GM12865 (cell line): ENCODE data around the gene SAG.

Experiments
- DNase-seq: peaks from one replicate; pipeline ENCODE4 v3.0.0; 2010; ENCODE audit warnings: low read depth
- H3K4me3 ChIP-seq: 2 replicates; pipeline ENCODE4 v1.5.1; 2011; ENCODE audit warnings: mild to moderate bottlenecking, low read depth, low read length, control low read depth
- CTCF ChIP-seq: IDR thresholded peaks from 2 replicates; pipeline ENCODE4 v1.5.1; 2011; ENCODE audit warnings: low read length, control low read depth, low read depth, inconsistent platforms; ENCODE audit not compliant: insufficient read depth; ENCODE audit errors: missing control alignments

Gene SAG

GRCh38 chr2:233365861-233366520 is 58.4 kb downstream of the SAG start:
- DNase-seq = no peak
- no peak for TF ChIP-seq CTCF
- H3K4me3 ChIP-seq = no peak overlapping the region

GRCh38 chr2:233367586-233367985 is 60.0 kb downstream of the SAG start:
- no peak for TF ChIP-seq CTCF
- DNase-seq = no peak

GRCh38 chr2:233368756-233369155 is 61.1 kb downstream of the SAG start:
- H3K4me3 ChIP-seq = no peak overlapping the region
- no peak for TF ChIP-seq CTCF
- DNase-seq = no peak

More at GRCh38 chr2:233367586-233367985, 60.0 kb downstream of the SAG start:
- H3K4me3 ChIP-seq = no peak overlapping the region

- no peak for DNase-seq
- TF ChIP-seq CTCF = no peak
- H3K4me3 ChIP-seq = no peak overlapping the region
Observed at GRCh38 chr2:233369462-233369861, 61.8 kb downstream of the SAG start.

- H3K4me3 ChIP-seq = no peak overlapping the region
- no peak for TF ChIP-seq CTCF
- DNase-seq = no peak
Observed at GRCh38 chr2:233369897-233370685, 62.5 kb downstream of the SAG start.

GRCh38 chr2:233371641-233372040 is 64.0 kb downstream of the SAG start:
- DNase-seq = no peak
- no peak overlapping the region for H3K4me3 ChIP-seq
- no peak for TF ChIP-seq CTCF
